GM12878 (cell line): ENCODE results near the gene AKAP13. TPM values are rescaled to one million over a fixed set of nuclear protein-coding genes. Genes with fewer than 3 reads are reported as not detected.
A peak's percentile ranks its signal among the peaks of the same experiment; 100 is the strongest.

Experiments used
- ATAC-seq: fragments of 200-7000 bp; cut with Tn5 transposase; 3 replicates; pipeline ENCODE4 v1.9.1; 2020; ENCODE audit warnings: mild to moderate bottlenecking, moderate library complexity
- BruUV-seq: library from RNA; stranded (reverse); fragments of 400-500 nt; replicated peaks from 2 replicates; lab custom pipeline; 2021; lab: Mats Ljungman, UMichigan
- CTCF ChIA-PET: fragments of 300-600 bp; sonication (Branson Sonifier 250); formaldehyde crosslinking; extraction: SDS; loops from one replicate; lab custom pipeline; 2021; ENCODE audit warnings: inconsistent platforms; lab: Yijun Ruan, JAX
- POLR2A ChIA-PET: fragments of 350-600 bp; formaldehyde crosslinking; extraction: SDS; loops from one replicate; lab custom pipeline; 2021; ENCODE audit warnings: inconsistent platforms; lab: Charles Lee
- RAD21 ChIA-PET: fragments of 300-600 bp; sonication (Branson Sonifier 250); formaldehyde crosslinking; loops from one replicate; lab custom pipeline; 2023; ENCODE audit warnings: antibody characterized with exemption; ENCODE audit not compliant: unreplicated experiment; lab: Charles Lee
- SMC1A ChIA-PET: fragments of 300-600 bp; sonication (Branson Sonifier 250); formaldehyde crosslinking; loops from one replicate; lab custom pipeline; 2023; ENCODE audit not compliant: unreplicated experiment, uncharacterized antibody; lab: Charles Lee
- DNase-seq: peaks from one replicate; pipeline ENCODE4 v3.0.0-alpha.2; 2011; ENCODE audit warnings: low read depth, low spot score
- FAIRE-seq: peaks from 3 replicates; lab custom pipeline; 2011; peaks lifted over from hg19 to GRCh38; lab: Jason Lieb, UNC
- H2AFZ ChIP-seq: 2 replicates; pipeline ENCODE4 v1.6.0; 2011; ENCODE audit warnings: low read depth, low read length, control low read depth; ENCODE audit not compliant: control insufficient read depth
- H3K27ac ChIP-seq: 2 replicates; pipeline ENCODE4 v1.5.1; 2011; ENCODE audit warnings: control low read depth; ENCODE audit not compliant: control insufficient read depth, insufficient read depth
- H3K27me3 ChIP-seq, 2 experiments: replicated peaks in 1 of 2; 2 replicates each; pipeline versions ENCODE4 v1.6.0 to v1.6.1; 2011; ENCODE audit warnings: low read length in 1 of 2; ENCODE audit not compliant: control insufficient read depth in 2 of 2, insufficient read depth in 2 of 2
- H3K36me3 ChIP-seq, 2 experiments: 2 replicates each; pipeline ENCODE4 v1.5.1; 2011; ENCODE audit warnings: low read length in 1 of 2; ENCODE audit not compliant: control insufficient read depth in 2 of 2, insufficient read depth in 2 of 2
- H3K4me1 ChIP-seq: 2 replicates; pipeline ENCODE4 v1.6.1; 2011; ENCODE audit warnings: mild to moderate bottlenecking, low read length, moderate library complexity, mixed read lengths; ENCODE audit not compliant: control insufficient read depth, insufficient read depth
- H3K4me2 ChIP-seq: 2 replicates; pipeline ENCODE4 v1.6.0; 2011; ENCODE audit warnings: control low read depth; ENCODE audit not compliant: control insufficient read depth, insufficient read depth
- H3K4me3 ChIP-seq: fragments of 200-600 bp; sonication (generic); 2 replicates; pipeline ENCODE4 v1.5.1; 2016
- H3K79me2 ChIP-seq: 2 replicates; pipeline ENCODE4 v1.6.0; 2011; ENCODE audit warnings: low read length; ENCODE audit not compliant: control insufficient read depth, insufficient read depth
- H3K9ac ChIP-seq: 2 replicates; pipeline ENCODE4 v1.8.0; 2011; ENCODE audit warnings: low read length, control low read depth, mixed read lengths; ENCODE audit not compliant: control insufficient read depth, insufficient read depth
- H3K9me3 ChIP-seq: replicated peaks from 3 replicates; pipeline ENCODE4 v1.5.1; 2011; ENCODE audit warnings: mild to moderate bottlenecking, low read length; ENCODE audit not compliant: control insufficient read depth, insufficient read depth
- H4K20me1 ChIP-seq: 2 replicates; pipeline ENCODE4 v1.6.0; 2011; ENCODE audit not compliant: control insufficient read depth, insufficient read depth
- ATF2 ChIP-seq: IDR thresholded peaks from 2 replicates; pipeline ENCODE4 v1.6.1; 2012; ENCODE audit warnings: low read length, inconsistent platforms
- ATF7 ChIP-seq: fragments of 450-650 bp; IDR thresholded peaks from 2 replicates; pipeline ENCODE4 v1.6.1; 2016; ENCODE audit warnings: low read depth, mild to moderate bottlenecking
- BCL11A ChIP-seq: IDR thresholded peaks from 2 replicates; pipeline ENCODE4 v1.6.1; 2011; ENCODE audit warnings: low read depth, low read length
- EED ChIP-seq: sonication (generic); IDR thresholded peaks from 2 replicates; pipeline ENCODE4 v1.6.1; 2016; ENCODE audit warnings: antibody characterized with exemption, low read depth
- ESRRA ChIP-seq: IDR thresholded peaks from 2 replicates; pipeline ENCODE4 v1.6.1; 2012; ENCODE audit warnings: mild to moderate bottlenecking, low read length, improper control_type of control experiment
- FOS ChIP-seq: IDR thresholded peaks from 3 replicates; pipeline ENCODE4 v1.6.1; 2011; ENCODE audit warnings: borderline replicate concordance; ENCODE audit not compliant: insufficient read length; ENCODE audit errors: extremely low read depth
- FOXM1 ChIP-seq: IDR thresholded peaks from 2 replicates; pipeline ENCODE4 v1.6.1; 2012; ENCODE audit warnings: low read depth, mild to moderate bottlenecking, inconsistent platforms, low read length, moderate library complexity
- IKZF1 ChIP-seq: fragments of 450-650 bp; conservative IDR thresholded peaks from 2 replicates; pipeline ENCODE4 v1.6.1; 2017; ENCODE audit warnings: antibody characterized with exemption, mild to moderate bottlenecking
- MAX ChIP-seq: IDR thresholded peaks from 2 replicates; pipeline ENCODE4 v1.6.1; 2012; ENCODE audit warnings: low read depth, low read length, improper control_type of control experiment
- NR2C1 ChIP-seq: fragments of 450-650 bp; IDR thresholded peaks from 2 replicates; pipeline ENCODE4 v1.6.1; 2017; ENCODE audit warnings: antibody characterized with exemption, mild to moderate bottlenecking, moderate library complexity
- NR2F1 ChIP-seq: fragments of 450-650 bp; conservative IDR thresholded peaks from 2 replicates; pipeline ENCODE4 v1.6.1; 2017; ENCODE audit warnings: mild to moderate bottlenecking
- POU2F2 ChIP-seq: IDR thresholded peaks from 3 replicates; pipeline ENCODE4 v1.6.1; 2011; ENCODE audit warnings: low read depth, mild to moderate bottlenecking, low read length, borderline replicate concordance
- RAD51 ChIP-seq: fragments of 450-650 bp; IDR thresholded peaks from 2 replicates; pipeline ENCODE4 v1.6.1; 2016; ENCODE audit warnings: moderate library complexity, mild to moderate bottlenecking, inconsistent platforms
- RCOR1 ChIP-seq: conservative IDR thresholded peaks from 2 replicates; pipeline ENCODE4 v1.6.1; 2012; ENCODE audit warnings: low read depth, low read length, improper control_type of control experiment
- RELB ChIP-seq: fragments of 450-650 bp; IDR thresholded peaks from 2 replicates; pipeline ENCODE4 v1.6.1; 2017; ENCODE audit warnings: low read depth, mild to moderate bottlenecking, moderate library complexity
- SIN3A ChIP-seq: IDR thresholded peaks from 2 replicates; pipeline ENCODE4 v1.6.1; 2012; ENCODE audit warnings: low read depth, low read length, improper control_type of control experiment
- SMAD1 ChIP-seq: fragments of 450-650 bp; IDR thresholded peaks from 2 replicates; pipeline ENCODE4 v1.6.1; 2018; ENCODE audit warnings: mild to moderate bottlenecking, low read depth; ENCODE audit not compliant: partially characterized antibody
- SP1 ChIP-seq: IDR thresholded peaks from one replicate; pipeline ENCODE4 v1.6.1; 2011; ENCODE audit warnings: low read depth, low read length
- YBX1 ChIP-seq: fragments of 450-650 bp; IDR thresholded peaks from 2 replicates; pipeline ENCODE4 v1.6.1; 2016; ENCODE audit warnings: antibody characterized with exemption
- WGBS: methylation state at CpG from one replicate; pipeline ENCODE4 v1.1.6; 2016; ENCODE audit warnings: low lambda C conversion rate; ENCODE audit not compliant: insufficient replicate concordance, insufficient coverage; ENCODE audit errors: missing lambda C conversion rate; 5-methylcytosine and 5-hydroxymethylcytosine counted together
- in situ Hi-C: fragments of 300-500 bp; cut with MboI; formaldehyde crosslinking; loops from 9 replicates; pipeline ENCODE4 v1.14.3; 2018; ENCODE audit warnings: mixed read lengths
- intact Hi-C: fragments of 100-400 bp; cut with micrococcal nuclease; formaldehyde crosslinking; loops from one replicate; pipeline ENCODE4 v1.14.2; 2022; ENCODE audit not compliant: unreplicated experiment
- polyA plus RNA-seq, 11 experiments: library from polyadenylated mRNA; depleted of rRNA in 4 of 11; unstranded in 6 of 11; stranded (reverse) in 5 of 11; fragments of >200 nt; fragmentation: Nextera tagmentation in 4 of 11; fragmentation: Illumina TruSeq in 1 of 11; extraction: Ambion mirVana in 4 of 11; extraction: Trizol in 1 of 11; gene quantifications; 1 replicate in 1 of 11; 2 replicates in 10 of 11; pipeline versions ENCODE4 v1.2.1 to v1.2.3, GENCODE V29; 2011 to 2016; ENCODE audit warnings: inconsistent platforms in 2 of 11, missing spikeins in 2 of 11, low read depth in 1 of 11
- total RNA-seq, 4 experiments: library from RNA; depleted of rRNA in 3 of 4; stranded (reverse); fragments of >200 nt in 3 of 4; fragmentation: Illumina TruSeq in 1 of 4; extraction: Trizol in 1 of 4; gene quantifications; 2 replicates each; pipeline versions ENCODE4 v1.2.1 to v1.2.3, GENCODE V29; 2013 to 2021

The AKAP13 gene
- total and polyA plus RNA-seq, 10 of the 15 experiments (the other 5 are each of a cell fraction or from before 2014, with no cell fraction given) = 14.4 to 74.9 (median 55.1) TPM

- peak; percentile 52; the same call in 1 of the 2 replicates for TF ChIP-seq ATF2
- no peak for TF ChIP-seq SIN3A
- TF ChIP-seq MAX = no peak
- TF ChIP-seq SP1 = no peak
- TF ChIP-seq NR2F1 = peak; percentile 56
- TF ChIP-seq NR2C1 = no peak
- no peak for TF ChIP-seq YBX1
- no peak for TF ChIP-seq SMAD1
These were observed 1.7 kb downstream of the AKAP13 start (continued) for GRCh38 chr15:85381850-85382751.

GRCh38 chr15:85382942-85383341 is 2.5 kb downstream of the AKAP13 start:
- WGBS = 98% methylated on average over 4 of the region's 4 CpGs
- ChIA-PET SMC1A (interaction anchor here (0.5 to 2.6 kb wide), 15 partner anchors 14 to 123 kb away, joined by 3 to 29 read pairs (median 4); no protein-coding TSS in a partner anchor), CTCF (interaction anchor here (1.0 to 6.8 kb wide), 9 partner anchors 9 to 103 kb away, joined by 3 to 80 read pairs (median 6); no protein-coding TSS in a partner anchor)
- Histone ChIP-seq H3K9ac (no peak overlapping the region), H3K79me2 (peaks cover 65% of the 10 kb centered on the region), H3K9me3 (no peaks in the 10 kb centered on the region), H2AFZ (no peak overlapping the region)
- in situ Hi-C loops = no loop called here
- DNase-seq = no peak
- TF ChIP-seq FOS = no peak
- TF ChIP-seq POU2F2 = no peak
- TF ChIP-seq RELB = no peak
- TF ChIP-seq EED = no peak
- no peak for TF ChIP-seq RAD51
- TF ChIP-seq MAX = no peak
- no peak for TF ChIP-seq ESRRA
- TF ChIP-seq BCL11A = no peak
- TF ChIP-seq IKZF1 = no peak
- no peak for TF ChIP-seq RCOR1
- TF ChIP-seq SP1 = no peak
- TF ChIP-seq FOXM1 = no peak
- TF ChIP-seq ATF7 = no peak
- TF ChIP-seq, all 136 proteins: peak for 0
- peak overlapping the region; percentile 80 for H3K4me3 ChIP-seq
- intact Hi-C loops = loop anchor here (2.0 to 10.0 kb wide), 3 partner anchors 22 to 312 kb away; no protein-coding TSS in a partner anchor
- no peaks in the 10 kb centered on the region; a peak in 1 of 4 replicates for H3K27me3 ChIP-seq
- POLR2A ChIA-PET = interaction anchor here (1.0 to 5.6 kb wide), 8 partner anchors 17 to 70 kb away, joined by 3 to 47 read pairs (median 4); no protein-coding TSS in a partner anchor
- no peak for FAIRE-seq
- no peaks in the 10 kb centered on the region for H4K20me1 ChIP-seq
- RAD21 ChIA-PET = interaction anchor here (0.8 to 8.2 kb wide), 9 partner anchors 20 to 74 kb away, joined by 3 to 121 read pairs (median 7); no protein-coding TSS in a partner anchor
- H3K4me2 ChIP-seq = peak overlapping the region; percentile 76; the same call in 1 of the 2 replicates
- BruUV-seq = no TSS peak
- no peak overlapping the region for H3K27ac ChIP-seq
- peaks cover 19% of the 10 kb centered on the region for H3K4me1 ChIP-seq
- no peaks in the 10 kb centered on the region for H3K36me3 ChIP-seq
- ATAC-seq = no peak
